ENCODE results near the gene PPDPF.

PPDPF gene

GRCh38 chr20:63538204-63539091, 17.9 kb downstream of the PPDPF start:
- DNase-seq (ENCODE audit: low spot score): peak; percentile 100

GRCh38 chr20:63539092-63539430, 18.5 kb downstream of the PPDPF start:
- DNase-seq (ENCODE audit: low spot score): no peak

- DNase-seq (ENCODE audit: low spot score): no peak
Measured at GRCh38 chr20:63539441-63540370, 19.1 kb downstream of the PPDPF start.

- DNase-seq (ENCODE audit: low spot score): no peak
Measured at GRCh38 chr20:63540417-63541186, 20.0 kb downstream of the PPDPF start.

GRCh38 chr20:63541371-63541770, 20.8 kb downstream of the PPDPF start:
- no peak for DNase-seq (ENCODE audit: low spot score)

- no peak for DNase-seq (ENCODE audit: low spot score)
Measured at GRCh38 chr20:63542031-63542559, 21.5 kb downstream of the PPDPF start.

GRCh38 chr20:63542696-63543095, 22.1 kb downstream of the PPDPF start:
- DNase-seq (ENCODE audit: low spot score): no peak

- DNase-seq (ENCODE audit: low spot score): no peak
Measured at GRCh38 chr20:63543131-63543530, 22.6 kb downstream of the PPDPF start.

- DNase-seq (ENCODE audit: low spot score): no peak
Measured at GRCh38 chr20:63543733-63544132, 23.2 kb downstream of the PPDPF start.

- DNase-seq (ENCODE audit: low spot score): peak; percentile 70
Measured at GRCh38 chr20:63544241-63544957, 23.8 kb downstream of the PPDPF start.

- no peak for DNase-seq (ENCODE audit: low spot score)
Measured at GRCh38 chr20:63544958-63545516, 24.5 kb downstream of the PPDPF start.

GRCh38 chr20:63545814-63546213, 25.2 kb downstream of the PPDPF start:
- no peak for DNase-seq (ENCODE audit: low spot score)

- DNase-seq (ENCODE audit: low spot score): no peak
Measured at GRCh38 chr20:63546256-63546955, 25.8 kb downstream of the PPDPF start.

- DNase-seq (ENCODE audit: low spot score): no peak
Measured at GRCh38 chr20:63546956-63547724, 26.6 kb downstream of the PPDPF start.

- DNase-seq (ENCODE audit: low spot score): no peak
Measured at GRCh38 chr20:63547725-63548480, 27.3 kb downstream of the PPDPF start, which contains the start of gene SRMS. TSS of gene SRMS (minus strand) at chr20:63547749. CDS start at chr20:63547463, 286 bp downstream.

GRCh38 chr20:63548542-63548941, 28.0 kb downstream of the PPDPF start:
- no peak for DNase-seq (ENCODE audit: low spot score)

GRCh38 chr20:63549019-63549418, 28.5 kb downstream of the PPDPF start:
- no peak for DNase-seq (ENCODE audit: low spot score)

GRCh38 chr20:63549679-63550282, 29.2 kb downstream of the PPDPF start:
- DNase-seq (ENCODE audit: low spot score): no peak

Data from HuH-7 (cell line).